ENCODE results near the gene SMIM22.
"Not testable (repeated sequence)": the region's sequence is repeated elsewhere in the genome, so short reads cannot be mapped to it uniquely, and the experiment has no call there.

The SMIM22 gene

DNA sequence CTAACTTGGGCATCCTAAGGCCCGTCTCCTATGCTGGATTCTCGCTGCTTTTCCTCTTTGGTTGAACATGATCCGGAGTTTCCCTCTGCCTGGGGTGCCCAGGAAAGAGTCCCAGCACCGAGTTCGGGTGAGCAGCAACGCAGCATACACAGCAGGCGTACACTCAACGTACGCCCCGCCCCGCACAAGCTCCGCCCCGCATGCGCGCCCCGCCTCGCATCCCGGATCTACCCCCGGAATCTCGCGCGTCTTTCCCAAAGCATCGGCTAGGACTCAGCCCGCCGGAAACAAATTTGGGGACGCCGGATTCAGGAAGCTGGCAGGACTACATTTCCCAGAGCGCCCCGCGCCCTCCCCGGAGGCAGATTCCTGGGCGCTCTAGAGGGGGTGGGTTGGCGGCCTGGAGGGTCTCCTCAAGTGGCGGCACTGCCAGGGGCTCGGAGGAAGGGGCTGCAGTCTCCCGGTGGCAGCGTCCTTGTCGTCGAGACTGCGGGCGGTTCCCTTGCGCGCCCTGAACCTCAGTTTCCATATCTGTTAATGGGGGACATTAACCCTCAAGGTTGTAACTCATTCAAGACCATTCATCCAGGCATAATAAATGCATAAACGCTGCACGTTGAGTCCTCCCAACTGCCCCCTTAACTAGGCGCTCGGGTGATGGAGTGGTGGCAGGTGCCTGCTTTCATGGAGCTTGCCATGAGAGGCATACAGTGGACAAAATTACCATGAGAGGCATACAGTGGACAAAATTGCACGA, 26.4 kb upstream of the SMIM22 start:
- peak; percentile 76 to 98 (median 95) for DNase-seq

DNA sequence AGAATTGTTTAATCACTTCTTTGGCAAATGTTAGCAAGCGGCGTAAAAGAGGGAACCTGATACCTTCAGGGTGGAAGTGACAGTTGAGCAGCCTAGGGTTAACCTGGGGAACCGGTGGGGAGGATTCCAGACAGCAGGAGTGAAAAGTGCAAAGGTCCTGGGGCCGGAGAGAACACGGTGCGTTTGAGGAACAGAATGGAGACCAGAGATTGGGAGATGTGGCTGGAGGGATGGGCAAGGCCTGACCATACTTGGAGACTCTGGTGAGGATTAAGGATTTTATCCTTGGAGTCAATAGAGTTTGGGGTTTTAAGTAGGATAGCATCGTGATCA, 25.9 kb upstream of the SMIM22 start:
- no peak for DNase-seq

GRCh38 chr16:4771646-4772045, 23.5 kb upstream of the SMIM22 start:
- no peak for DNase-seq

DNA sequence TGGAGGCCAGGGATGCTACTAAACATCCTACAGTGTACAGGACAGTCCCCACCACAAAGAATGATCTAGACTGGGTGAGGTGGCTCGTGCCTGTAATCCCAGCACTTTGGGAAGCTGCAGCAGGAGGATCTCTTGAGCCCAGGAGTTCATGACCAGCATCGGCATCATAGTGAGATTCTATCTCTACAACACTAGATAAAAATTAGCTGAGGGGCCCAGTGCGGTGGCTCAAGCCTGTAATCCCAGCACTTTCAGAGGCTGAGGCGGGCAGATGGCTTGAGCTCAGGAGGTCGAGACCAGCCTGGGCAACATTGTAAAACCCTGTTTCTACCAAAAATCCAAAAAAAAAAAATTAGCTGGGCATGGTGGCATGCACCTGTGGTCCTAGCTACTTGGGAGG, 22.8 kb upstream of the SMIM22 start:
- no peak for DNase-seq

GRCh38 chr16:4775005-4775404, 20.2 kb upstream of the SMIM22 start:
- no peak for DNase-seq

GRCh38 chr16:4776141-4776705, 18.9 kb upstream of the SMIM22 start:
- DNase-seq = no peak

DNA sequence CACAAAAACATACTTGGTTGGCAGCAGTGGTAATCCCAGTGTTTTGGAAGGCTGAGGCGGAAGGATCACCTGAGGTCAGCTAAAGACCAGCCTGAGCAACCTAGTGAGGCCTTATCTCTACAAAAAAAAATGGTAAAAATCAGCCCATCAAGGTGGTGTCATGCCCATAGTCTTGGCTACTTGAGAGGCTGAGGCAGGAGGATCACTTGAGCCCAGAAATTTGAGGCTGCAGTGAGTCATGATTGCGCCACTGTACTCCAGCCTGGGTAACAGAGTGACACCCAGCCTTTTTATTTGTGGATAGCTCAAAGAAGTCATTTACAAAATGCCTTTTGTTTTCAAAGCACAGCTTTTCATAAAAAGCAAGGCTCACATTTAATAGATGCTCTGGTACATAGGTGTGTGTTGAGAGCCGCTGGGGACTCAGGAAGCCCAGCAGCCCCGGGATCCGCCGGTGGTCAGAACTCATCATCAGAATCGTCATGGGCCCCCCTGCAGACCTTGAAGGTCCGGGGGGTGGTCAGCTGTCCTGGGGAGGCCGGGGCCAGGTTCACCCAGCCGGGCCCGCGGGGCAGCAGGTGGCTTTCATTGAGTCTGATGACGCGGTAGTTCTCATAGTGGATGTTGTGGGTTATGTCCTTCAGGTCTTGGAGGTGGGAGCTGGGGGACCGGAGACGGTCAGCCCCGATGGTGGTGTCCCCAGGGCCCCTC, 17.7 kb upstream of the SMIM22 start:
- DNase-seq = no peak

DNA sequence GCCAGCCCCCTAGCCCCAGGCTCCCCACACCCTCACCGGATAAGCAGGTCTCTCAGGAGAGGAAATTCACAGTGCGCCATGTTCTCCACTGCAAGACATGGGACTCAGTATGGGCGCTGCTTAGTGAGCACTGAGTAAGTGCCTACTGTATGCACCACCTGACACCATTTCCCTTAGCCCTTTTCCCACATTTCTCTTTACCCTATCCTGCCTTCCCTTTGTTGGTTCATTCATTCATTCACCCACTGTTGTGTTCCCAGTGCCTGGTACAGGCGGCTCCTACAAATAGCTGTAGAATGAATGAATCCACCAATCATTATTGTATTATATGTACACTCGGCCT, 17.1 kb upstream of the SMIM22 start:
- DNase-seq = no peak

DNA sequence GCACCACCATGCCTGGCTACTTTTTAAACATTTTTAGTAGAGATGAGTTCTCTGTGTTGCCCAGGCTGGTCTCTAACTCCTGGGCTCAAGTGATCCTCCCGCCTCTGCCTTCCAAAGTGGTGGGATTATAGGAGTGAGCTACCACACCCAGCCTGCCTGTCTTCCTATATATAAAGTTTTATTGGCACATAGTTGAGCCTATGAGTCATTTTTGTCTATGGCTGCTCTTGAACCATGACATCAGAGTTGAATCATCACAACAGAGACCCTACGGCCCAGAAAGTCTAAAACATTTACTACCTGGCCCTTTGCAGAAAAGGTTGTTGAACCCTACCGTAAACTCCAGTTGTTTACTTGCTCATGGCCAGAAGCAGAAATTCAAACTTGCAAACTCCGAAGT, 14.9 kb upstream of the SMIM22 start:
- no peak for DNase-seq

GRCh38 chr16:4783251-4783950, 11.8 kb upstream of the SMIM22 start:
- DNase-seq = no peak

GRCh38 chr16:4783951-4784336, 11.2 kb upstream of the SMIM22 start:
- no peak for DNase-seq

- DNase-seq = not testable (repeated sequence)
Observed at GRCh38 chr16:4784444-4784987, 10.7 kb upstream of the SMIM22 start.

DNA sequence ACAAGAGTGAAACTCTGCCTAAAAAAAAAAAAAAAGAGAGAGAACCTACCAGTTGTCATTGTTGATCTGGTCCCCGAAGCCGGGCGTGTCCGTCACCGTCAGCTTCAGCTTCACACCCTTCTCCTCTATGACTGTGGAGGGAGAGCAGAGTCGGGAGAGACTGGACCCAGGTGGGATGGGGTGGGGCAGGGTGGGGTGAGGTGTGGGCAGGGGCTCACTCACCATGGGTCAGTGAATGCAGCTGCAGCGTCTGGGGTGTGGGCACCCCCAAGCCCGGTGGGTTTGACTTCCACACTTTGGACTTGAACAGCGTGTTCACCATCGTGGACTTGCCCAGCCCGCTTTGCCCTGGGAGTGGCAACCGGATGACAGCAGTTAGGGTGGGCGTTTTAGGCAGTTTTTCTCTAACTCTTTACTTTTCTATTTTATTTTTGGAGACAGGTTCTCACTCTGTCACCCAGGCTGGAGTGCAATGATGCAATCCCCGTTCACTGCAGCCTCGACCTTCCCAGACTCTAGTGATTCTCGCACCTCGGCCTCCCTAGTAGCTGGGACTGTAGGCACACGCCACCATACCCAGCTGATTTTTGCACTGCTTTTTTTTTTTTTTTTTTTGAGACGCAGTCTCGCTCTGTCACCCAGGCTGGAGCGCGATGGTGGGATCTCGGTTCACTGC, 9.3 kb upstream of the SMIM22 start:
- DNase-seq = no peak

GRCh38 chr16:4787068-4787467, 8.1 kb upstream of the SMIM22 start:
- no peak for DNase-seq

- DNase-seq = no peak
Observed at GRCh38 chr16:4787627-4788482, 7.3 kb upstream of the SMIM22 start, which contains the start of gene SEPTIN12. TSS of gene SEPTIN12 (minus strand) at chr16:4788345. CDS start at chr16:4787645, 700 bp downstream.

DNA sequence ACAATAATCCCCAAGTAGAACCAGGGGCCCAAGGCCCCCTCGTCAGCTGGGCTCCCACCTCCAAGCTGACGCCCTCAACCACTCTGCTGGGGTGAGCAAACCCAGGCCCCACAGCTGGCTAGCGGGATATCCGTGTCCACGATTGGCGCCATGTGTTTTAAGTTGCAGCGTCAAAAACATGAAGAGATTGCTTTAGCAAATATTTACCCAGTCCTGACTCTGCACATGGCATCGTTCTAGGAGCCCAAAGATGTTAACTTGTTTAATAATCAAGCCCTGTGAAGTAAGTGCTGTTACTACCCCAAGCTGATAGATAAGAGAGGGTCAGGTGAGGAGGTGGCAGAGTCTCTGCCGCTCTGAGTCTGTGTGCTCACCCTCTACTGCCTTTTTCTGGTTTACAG, 6.7 kb upstream of the SMIM22 start:
- DNase-seq = no peak

DNA sequence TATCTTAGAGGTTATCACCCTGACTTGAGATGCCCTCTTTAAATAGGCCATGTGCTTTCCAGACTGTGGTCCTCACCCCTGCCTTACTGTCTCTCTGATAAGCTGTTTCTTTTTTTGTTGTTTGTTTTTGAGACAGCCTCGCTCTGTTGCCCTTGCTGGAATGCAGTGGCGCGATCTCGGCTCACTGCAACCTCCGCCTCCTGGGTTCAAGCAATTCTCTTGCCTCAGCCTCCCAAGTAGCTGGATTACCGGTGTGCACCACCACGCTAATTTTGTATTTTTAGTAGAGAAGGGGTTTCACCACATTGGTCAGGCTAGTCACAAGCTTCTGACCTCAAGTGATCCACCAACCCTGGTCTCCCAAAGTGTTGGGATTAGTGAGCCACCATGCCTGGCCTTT, 6.3 kb upstream of the SMIM22 start:
- DNase-seq = no peak

DNA sequence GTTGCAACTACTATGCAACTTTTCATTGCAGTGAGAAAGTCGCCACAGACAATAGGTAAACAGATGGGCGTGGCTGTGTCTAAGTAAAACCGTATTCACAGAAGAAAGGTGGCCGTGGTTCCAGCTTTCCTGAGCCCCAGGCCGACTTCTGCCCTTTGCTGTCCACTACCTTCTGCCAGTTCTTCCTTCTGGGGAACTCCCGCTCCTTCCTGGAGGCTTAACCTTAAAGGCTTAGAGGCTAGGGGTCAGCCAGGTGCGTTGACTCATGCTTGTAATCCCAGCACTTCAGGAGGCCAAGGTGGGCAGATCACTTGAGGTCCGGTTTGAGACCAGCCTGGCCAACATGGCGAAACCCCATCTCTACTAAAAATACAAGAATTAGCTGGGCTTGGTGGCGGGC, 4.9 kb upstream of the SMIM22 start:
- no peak for DNase-seq

DNA sequence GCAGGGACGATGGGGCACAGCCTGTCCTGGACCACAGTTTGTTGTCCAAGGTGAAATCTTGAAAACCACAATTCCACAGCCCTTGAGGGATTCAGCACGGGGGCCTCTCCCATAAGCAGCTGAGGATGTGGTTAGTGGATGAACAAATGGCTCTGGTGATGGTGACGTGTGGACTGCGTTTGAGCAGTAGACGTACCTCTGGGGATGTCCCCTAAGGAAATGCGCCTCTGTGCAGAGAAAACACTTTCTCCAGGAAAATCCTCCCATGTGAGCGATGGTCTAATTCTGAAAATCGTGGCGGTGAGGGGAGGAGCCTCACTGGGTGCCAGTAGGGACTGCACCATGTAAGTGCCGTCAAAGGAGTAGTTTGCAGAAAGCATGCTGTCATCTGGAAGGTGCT, 4.3 kb upstream of the SMIM22 start:
- DNase-seq = no peak

- DNase-seq = no peak
Observed at GRCh38 chr16:4792951-4793513, 2.1 kb upstream of the SMIM22 start.
